ENCODE data around the gene ZNF732. TPM values are rescaled to one million over a fixed set of nuclear protein-coding genes. Genes with fewer than 3 reads are reported as not detected.
A peak's percentile ranks its signal among the peaks of the same experiment; 100 is the strongest.

Gene ZNF732
- total and polyA plus RNA-seq, 7 donors = 0.12 to 0.36 TPM; not detected in 5

GRCh38 chr4:256492-256891 is 48.8 kb downstream of the ZNF732 start:
- Histone ChIP-seq H3K36me3 (peaks cover 0 to 23% (median 4%) of the 10 kb centered on the region in 4 donors), H3K9me3 (peaks cover 10 to 71% (median 47%) of the 10 kb centered on the region in 4 donors), H3K27ac (no peak overlapping the region), H3K27me3 (no peaks in the 10 kb centered on the region), H3K4me3 (no peak overlapping the region), H3K4me1 (no peaks in the 10 kb centered on the region)
- no peak for TF ChIP-seq POLR2AphosphoS5 (IDR thresholded peaks at IDR 0.05)
- no peak for TF ChIP-seq POLR2A (IDR thresholded peaks at IDR 0.05)
- TF ChIP-seq CTCF (IDR thresholded peaks at IDR 0.05) = no peak
- TF ChIP-seq EP300 (IDR thresholded peaks at IDR 0.05) = no peak
- 91 to 95% methylated on average over 13 of the region's 13 CpGs for WGBS, 2 donors
- DNase-seq = no peak
- intact Hi-C loops (cut with DNase I) = no loop called here

- Histone ChIP-seq H3K27me3 (no peaks in the 10 kb centered on the region), H3K4me3 (no peak overlapping the region), H3K9me3 (peaks cover 10 to 59% (median 29%) of the 10 kb centered on the region in 4 donors), H3K36me3 (peaks cover 0 to 23% (median 4%) of the 10 kb centered on the region in 4 donors), H3K27ac (no peak overlapping the region), H3K4me1 (no peaks in the 10 kb centered on the region)
- intact Hi-C loops (cut with DNase I) = no loop called here
- no peak for DNase-seq
- TF ChIP-seq POLR2A (IDR thresholded peaks at IDR 0.05) (no peak), EP300 (IDR thresholded peaks at IDR 0.05) (no peak), CTCF (IDR thresholded peaks at IDR 0.05) (no peak), POLR2AphosphoS5 (IDR thresholded peaks at IDR 0.05) (no peak)
- 69 to 88% methylated on average over 5 of the region's 5 CpGs for WGBS, 2 donors
Observed at GRCh38 chr4:253936-254756, 51.1 kb downstream of the ZNF732 start.

- TF ChIP-seq EP300 (IDR thresholded peaks at IDR 0.05) (no peak), POLR2AphosphoS5 (IDR thresholded peaks at IDR 0.05) (no peak), CTCF (IDR thresholded peaks at IDR 0.05) (no peak)
- intact Hi-C loops (cut with DNase I) = no loop called here
- H3K9me3 ChIP-seq = peaks cover 10 to 46% (median 29%) of the 10 kb centered on the region in 4 donors
- WGBS, 2 donors = 94 to 96% methylated on average over 2 of the region's 2 CpGs
- H3K36me3 ChIP-seq = peaks cover 0 to 16% (median 4%) of the 10 kb centered on the region in 4 donors
- H3K27me3 ChIP-seq = no peaks in the 10 kb centered on the region
- no peaks in the 10 kb centered on the region for H3K4me1 ChIP-seq
- DNase-seq = no peak
- no peak overlapping the region for H3K27ac ChIP-seq
- no peak overlapping the region for H3K4me3 ChIP-seq
Observed at GRCh38 chr4:252065-252601, 53.1 kb downstream of the ZNF732 start.

- TF ChIP-seq EP300 (IDR thresholded peaks at IDR 0.05) (no peak), CTCF (IDR thresholded peaks at IDR 0.05) (peak in 3 of 4 experiments; percentile 47 to 72 (median 56))
- Histone ChIP-seq H3K27ac (no peak overlapping the region), H3K27me3 (no peaks in the 10 kb centered on the region), H3K4me1 (peaks cover 0 to 11% (median 9%) of the 10 kb centered on the region in 4 donors), H3K9me3 (peaks cover 0 to 3% (median 0%) of the 10 kb centered on the region in 4 donors), H3K36me3 (no peaks in the 10 kb centered on the region), H3K4me3 (no peak overlapping the region)
- intact Hi-C loops (cut with DNase I) = loop anchor here (5.0 to 10.0 kb wide), 3 partner anchors 93 to 230 kb away; partner anchors contain the start of genes ZNF141 and ZNF718
- WGBS, 2 donors = 14 to 39% methylated on average over 7 of the region's 7 CpGs
- peak; percentile 66 for DNase-seq
Observed at GRCh38 chr4:244471-244870, 60.8 kb downstream of the ZNF732 start.
